ENCODE results near the gene TRAIP.

GRCh38 chr3:49787536-49787935 is 68.8 kb downstream of the TRAIP start:
- TF ChIP-seq CTCF (IDR thresholded peaks at IDR 0.05) = no peak
- TF ChIP-seq POLR2A (IDR thresholded peaks at IDR 0.05) = no peak
- TF ChIP-seq EP300 (IDR thresholded peaks at IDR 0.05) = no peak

Measured in tibial nerve (tissue), 4 donors.